ENCODE results near the gene CACNA1A.
A peak's percentile ranks its signal among the peaks of the same experiment; 100 is the strongest.

Gene CACNA1A

GRCh38 chr19:13408889-13409518 lies 97.3 kb downstream of the CACNA1A start:
- TF ChIP-seq CTCF (IDR thresholded peaks at IDR 0.05; ENCODE audit: low read depth, low read length) = no peak
- DNase-seq (ENCODE audit: extremely low read depth, low read depth) = no peak

- no peak for TF ChIP-seq CTCF (IDR thresholded peaks at IDR 0.05; ENCODE audit: low read depth, low read length)
- no peak for DNase-seq (ENCODE audit: extremely low read depth, low read depth)
These were observed 102.0 kb downstream of the CACNA1A start for GRCh38 chr19:13404236-13404635.

GRCh38 chr19:13401388-13401787 lies 104.9 kb downstream of the CACNA1A start:
- TF ChIP-seq CTCF (IDR thresholded peaks at IDR 0.05; ENCODE audit: low read depth, low read length) = no peak
- no peak for DNase-seq (ENCODE audit: extremely low read depth, low read depth)

GRCh38 chr19:13400296-13400695 lies 106.0 kb downstream of the CACNA1A start:
- DNase-seq (ENCODE audit: extremely low read depth, low read depth) = no peak

GRCh38 chr19:13399746-13400145 lies 106.5 kb downstream of the CACNA1A start:
- DNase-seq (ENCODE audit: extremely low read depth, low read depth) = no peak
- TF ChIP-seq CTCF (IDR thresholded peaks at IDR 0.05; ENCODE audit: low read depth, low read length) = no peak

More at GRCh38 chr19:13400296-13400695, 106.0 kb downstream of the CACNA1A start:
- no peak for TF ChIP-seq CTCF (IDR thresholded peaks at IDR 0.05; ENCODE audit: low read depth, low read length)

- DNase-seq (ENCODE audit: extremely low read depth, low read depth) = peak; percentile 56
These were observed 107.2 kb downstream of the CACNA1A start for GRCh38 chr19:13398780-13399726.

More at GRCh38 chr19:13398780-13399726, 107.2 kb downstream of the CACNA1A start:
- no peak for TF ChIP-seq CTCF (IDR thresholded peaks at IDR 0.05; ENCODE audit: low read depth, low read length)

All from AG09319 (cell line).